Adrenal gland (tissue), 12 donors: Measurements from ENCODE around the gene TTC3. TPM values are rescaled to one million over a fixed set of nuclear protein-coding genes. Genes with fewer than 3 reads are reported as not detected.
A peak's percentile ranks its signal among the peaks of the same experiment; 100 is the strongest.

ENCODE experiments used
- DNase-seq, 7 donors: peaks; one replicate each; pipeline ENCODE4 v3.0.0-alpha.2; 2019 to 2020
- H3K27ac ChIP-seq, 5 donors: fragments of 200-600 bp; sonication (generic) in 4 of 5; 1 replicate in 3 of 5; 2 replicates in 2 of 5; pipeline versions ENCODE4 v1.5.1 to v1.8.0; 2016 to 2020; ENCODE audit warnings: mild to moderate bottlenecking in 1 of 5
- H3K27me3 ChIP-seq: fragments of 200-600 bp; 2 replicates; pipeline ENCODE4 v1.8.0; 2021
- H3K36me3 ChIP-seq, 2 donors: fragments of 200-600 bp; replicated peaks in 1 of 2; 1 replicate in 1 of 2; 2 replicates in 1 of 2; pipeline versions ENCODE4 v1.5.1 to v1.8.0; 2018 to 2022
- H3K4me1 ChIP-seq, 2 donors: fragments of 200-600 bp; replicated peaks in 1 of 2; 1 replicate in 1 of 2; 2 replicates in 1 of 2; pipeline versions ENCODE4 v1.5.1 to v1.8.0; 2018 to 2021
- H3K4me3 ChIP-seq, 4 donors: fragments of 200-600 bp; sonication (generic) in 3 of 4; one replicate each; pipeline ENCODE4 v1.5.1; 2016 to 2018
- H3K9me3 ChIP-seq, 3 donors: fragments of 200-600 bp; sonication (generic) in 1 of 3; replicated peaks in 1 of 3; 1 replicate in 2 of 3; 2 replicates in 1 of 3; pipeline versions ENCODE4 v1.5.1 to v1.8.0; 2016 to 2021
- CTCF ChIP-seq, 6 experiments: fragments of 450-650 bp in 4 of 6; fragments of 200-600 bp in 2 of 6; sonication (generic) in 1 of 6; IDR thresholded peaks; 1 replicate in 5 of 6; 2 replicates in 1 of 6; pipeline versions ENCODE4 v1.5.1 to v1.8.0; 2016 to 2021; ENCODE audit warnings: antibody characterized with exemption in 6 of 6, mild to moderate bottlenecking in 2 of 6, moderate library complexity in 1 of 6
- POLR2A ChIP-seq, 2 donors: fragments of 450-650 bp; IDR thresholded peaks; one replicate each; pipeline ENCODE4 v1.6.1; 2017; ENCODE audit warnings: antibody characterized with exemption in 2 of 2, mild to moderate bottlenecking in 2 of 2, moderate library complexity in 1 of 2
- WGBS, 4 donors: extraction: QIAGEN DNeasy Blood & Tissue Kit in 2 of 4; methylation state at CpG; one replicate each; pipeline versions ENCODE4 v1.1.5 to v1.1.7; 2013 to 2017; 5-methylcytosine and 5-hydroxymethylcytosine counted together
- intact Hi-C, 2 donors: fragments of 100-400 bp; cut with DNase I; formaldehyde crosslinking; loops; one replicate each; pipeline versions ENCODE4 v1.14.1 to v1.15.0; 2022 to 2023
- polyA plus RNA-seq, 3 donors: library from polyadenylated mRNA; stranded (reverse); fragments of 200-250 nt in 2 of 3; fragments of 350-450 nt in 1 of 3; fragmentation: Illumina TruSeq in 1 of 3; extraction: RNeasy Lipid Tissue Mini Kit (QIAGEN cat#74804) in 1 of 3; gene quantifications; one replicate each; pipeline ENCODE4 v1.2.3, GENCODE V29; 2013 to 2014
- total RNA-seq, 9 donors: library from RNA; depleted of rRNA in 4 of 9; stranded (reverse); fragments of >200 nt in 4 of 9; fragments of 120-200 nt in 1 of 9; fragmentation: NEBNext Ultra II Directional in 1 of 9; extraction: Animal tissue kit (Norgen Biotek cat#: 25700) in 1 of 9; gene quantifications; one replicate each; pipeline versions ENCODE4 v1.1.0 to v1.2.4, GENCODE V29; 2013 to 2023
- donor health status: healthy with polysubstance abuse.
- donor health status: Bipolar disorder and iron deficiency.
- donor health status: DM: yes; HTN: yes; CAD: no.
- donor health status: DM: no; HTN: no; CAD: no.
- donor health status: DM: no; HTN: no; CAD: no.
- donor health status: DM: yes; HTN: yes; CAD: no.

The TTC3 gene
- total and polyA plus RNA-seq, 12 donors: 37.9 to 286 (median 136) TPM

DNA sequence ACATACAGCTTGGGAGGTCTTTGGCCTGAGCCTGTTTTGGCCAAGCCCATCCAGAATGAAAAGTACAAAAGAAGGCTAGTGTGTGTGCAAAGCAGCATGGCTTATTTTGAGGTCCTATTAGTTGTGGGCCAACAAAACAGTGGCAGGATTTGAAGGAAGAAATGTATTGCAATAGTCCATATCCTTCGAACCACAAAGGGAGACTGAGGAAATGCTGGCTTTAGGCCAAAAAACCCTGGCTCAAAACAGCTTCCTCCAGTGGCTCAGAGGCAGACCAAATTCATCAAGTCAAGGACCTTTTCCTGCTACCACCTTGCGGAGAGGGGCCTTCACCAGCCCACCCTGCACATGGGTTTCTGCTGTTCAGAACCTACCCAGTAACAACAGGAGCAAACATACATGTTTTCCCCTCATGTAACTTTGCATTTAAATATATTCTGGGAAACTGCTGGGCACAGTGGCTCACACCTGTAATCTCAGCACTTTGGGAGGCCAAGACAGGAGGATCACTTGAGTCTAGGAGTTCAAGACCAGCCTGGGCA, 150.8 kb downstream of the TTC3 start:
- Histone ChIP-seq H3K27me3 (no peaks in the 10 kb centered on the region), H3K4me1 (peaks cover 0 to 7% of the 10 kb centered on the region in 2 donors), H3K36me3 (peaks cover 0 to 53% of the 10 kb centered on the region in 2 donors), H3K9me3 (no peaks in the 10 kb centered on the region), H3K27ac (no peak overlapping the region), H3K4me3 (no peak overlapping the region)
- WGBS, 4 donors: 85 to 96% (median 91%) methylated on average over 2 of the region's 2 CpGs
- peak in 2 of 7 donors; percentile 22 to 39 for DNase-seq
- TF ChIP-seq CTCF (IDR thresholded peaks at IDR 0.05) (no peak), POLR2A (IDR thresholded peaks at IDR 0.05) (no peak)
- intact Hi-C loops: no loop called here

DNA sequence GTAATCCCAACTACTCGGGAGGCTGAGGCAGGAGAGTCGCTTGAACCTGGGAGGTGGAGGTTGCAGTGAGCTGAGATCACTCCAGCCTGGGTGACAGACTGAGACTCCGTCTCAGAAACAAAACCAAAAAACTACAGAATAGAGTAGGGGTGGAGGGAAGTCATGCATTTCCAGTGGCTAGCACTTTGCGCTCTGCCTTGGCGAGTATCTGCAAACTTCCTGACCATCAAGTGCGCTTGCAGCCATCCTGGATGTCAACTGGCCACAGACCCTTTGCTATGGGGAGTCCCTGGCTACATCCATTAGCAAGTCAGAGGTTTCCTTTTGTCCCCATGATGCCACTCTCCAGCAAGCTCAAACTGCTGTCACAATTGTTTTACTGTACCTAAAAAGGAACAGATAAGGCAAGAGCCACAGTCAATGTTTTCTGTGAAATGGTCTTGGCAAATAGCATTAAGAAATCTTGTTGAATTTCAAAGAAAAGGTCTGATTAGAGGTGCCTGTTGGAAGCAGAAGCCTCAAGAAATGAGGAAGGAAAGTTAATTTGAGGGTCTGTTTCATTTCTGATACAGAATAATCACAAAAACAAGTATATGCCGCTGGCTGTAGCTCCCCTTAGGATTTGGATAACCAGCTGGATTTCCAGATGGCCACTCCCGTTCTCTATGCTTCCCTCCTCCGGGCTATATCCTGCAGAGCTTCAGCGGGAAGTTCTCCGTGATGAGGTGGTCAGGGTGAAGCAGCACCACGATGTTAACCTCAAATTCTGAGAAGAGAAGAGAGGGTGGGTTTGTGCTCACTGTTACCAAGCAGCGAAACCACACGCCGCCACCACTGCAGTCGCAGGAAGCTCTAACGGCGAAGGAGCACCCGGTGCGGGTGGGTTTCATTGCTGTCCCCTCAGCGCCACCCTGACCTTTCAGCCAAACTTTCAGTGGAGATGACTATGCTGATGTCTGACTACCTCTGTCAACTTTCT, 152.1 kb downstream of the TTC3 start:
- intact Hi-C loops: no loop called here
- H3K36me3 ChIP-seq: peaks cover 0 to 54% of the 10 kb centered on the region in 2 donors

GRCh38 chr21:37226041-37226920, 153.2 kb downstream of the TTC3 start:
- intact Hi-C loops: no loop called here
- Histone ChIP-seq H3K36me3 (peaks cover 0 to 65% of the 10 kb centered on the region in 2 donors), H3K27ac (no peak overlapping the region), H3K9me3 (no peaks in the 10 kb centered on the region), H3K27me3 (no peaks in the 10 kb centered on the region), H3K4me1 (no peaks in the 10 kb centered on the region), H3K4me3 (no peak overlapping the region)
- 90 to 96% (median 93%) methylated on average over 14 to 18 of the region's 18 CpGs for WGBS, 4 donors
- TF ChIP-seq CTCF (IDR thresholded peaks at IDR 0.05): no peak
- no peak for TF ChIP-seq POLR2A (IDR thresholded peaks at IDR 0.05)
- peak in 2 of 7 donors; percentile 19 to 41 for DNase-seq

More for the DNA sequence above, 152.1 kb downstream of the TTC3 start:
- peak in 2 of 7 donors; percentile 9 to 41 for DNase-seq
- no peak overlapping the region for H3K4me3 ChIP-seq
- H3K27me3 ChIP-seq: no peaks in the 10 kb centered on the region
- H3K4me1 ChIP-seq: peaks cover 0 to 1% of the 10 kb centered on the region in 2 donors
- no peak for TF ChIP-seq CTCF (IDR thresholded peaks at IDR 0.05)
- TF ChIP-seq POLR2A (IDR thresholded peaks at IDR 0.05): no peak
- H3K9me3 ChIP-seq: no peaks in the 10 kb centered on the region
- WGBS, 4 donors: 82 to 92% (median 88%) methylated on average over 19 to 21 of the region's 21 CpGs
- H3K27ac ChIP-seq: no peak overlapping the region
